K562 (cell line): ENCODE results near the gene CCNB1IP1. TPM values are rescaled to one million over a fixed set of nuclear protein-coding genes. Genes with fewer than 3 reads are reported as not detected.

ENCODE experiments used
- CTCFL ChIP-seq: IDR thresholded peaks from 2 replicates; pipeline ENCODE4 v1.6.1; 2011; ENCODE audit warnings: borderline replicate concordance, low read depth, mild to moderate bottlenecking, moderate library complexity, low read length; ENCODE audit not compliant: insufficient read depth, poor library complexity, severe bottlenecking
- RREB1 ChIP-seq: fragments of 250-450 bp; sonication (Bioruptor Pico); IDR thresholded peaks from 2 replicates; pipeline ENCODE4 v1.4.0; 2020
- SMARCC2 ChIP-seq: fragments of 450-650 bp; IDR thresholded peaks from 2 replicates; pipeline ENCODE4 v1.6.1; 2017; ENCODE audit warnings: antibody characterized with exemption, moderate library complexity, mild to moderate bottlenecking, low read depth
- polyA plus RNA-seq, 8 experiments: library from polyadenylated mRNA; depleted of rRNA in 4 of 8; stranded (reverse) in 5 of 8; unstranded in 3 of 8; fragments of >200 nt; fragmentation: Nextera tagmentation in 2 of 8; fragmentation: Illumina TruSeq in 1 of 8; extraction: Ambion mirVana in 2 of 8; extraction: Trizol in 1 of 8; gene quantifications; 2 replicates each; pipeline versions ENCODE4 v1.2.1 to v1.2.3, GENCODE V29; 2011 to 2014; ENCODE audit warnings: inconsistent platforms in 1 of 8, missing spikeins in 1 of 8
- total RNA-seq, 7 experiments: library from RNA; depleted of rRNA in 6 of 7; stranded (reverse); fragments of >200 nt in 6 of 7; fragmentation: Illumina TruSeq in 2 of 7; extraction: Trizol in 2 of 7; gene quantifications; 2 replicates each; pipeline versions ENCODE4 v1.2.1 to v1.2.3, GENCODE V29; 2011 to 2021; ENCODE audit warnings: low replicate concordance in 1 of 7
- TF ChIP-seq, protein P1 (sequence below): fragments of 200-400 bp; formaldehyde crosslinking; IDR thresholded peaks from 2 replicates; pipeline ENCODE4 v1.6.1; 2017; ENCODE audit warnings: mild to moderate bottlenecking, low read depth, low read length, moderate library complexity

The CCNB1IP1 gene
- total and polyA plus RNA-seq, 9 of the 15 experiments (the other 6 are each of a cell fraction or from before 2014, with no cell fraction given), result 51.8 to 152 (median 81.0) TPM

- TF ChIP-seq RREB1 (CRISPR knock-in tag) (no peak), SMARCC2 (no peak), CTCFL (no peak)
- TF ChIP-seq, protein P1, sequence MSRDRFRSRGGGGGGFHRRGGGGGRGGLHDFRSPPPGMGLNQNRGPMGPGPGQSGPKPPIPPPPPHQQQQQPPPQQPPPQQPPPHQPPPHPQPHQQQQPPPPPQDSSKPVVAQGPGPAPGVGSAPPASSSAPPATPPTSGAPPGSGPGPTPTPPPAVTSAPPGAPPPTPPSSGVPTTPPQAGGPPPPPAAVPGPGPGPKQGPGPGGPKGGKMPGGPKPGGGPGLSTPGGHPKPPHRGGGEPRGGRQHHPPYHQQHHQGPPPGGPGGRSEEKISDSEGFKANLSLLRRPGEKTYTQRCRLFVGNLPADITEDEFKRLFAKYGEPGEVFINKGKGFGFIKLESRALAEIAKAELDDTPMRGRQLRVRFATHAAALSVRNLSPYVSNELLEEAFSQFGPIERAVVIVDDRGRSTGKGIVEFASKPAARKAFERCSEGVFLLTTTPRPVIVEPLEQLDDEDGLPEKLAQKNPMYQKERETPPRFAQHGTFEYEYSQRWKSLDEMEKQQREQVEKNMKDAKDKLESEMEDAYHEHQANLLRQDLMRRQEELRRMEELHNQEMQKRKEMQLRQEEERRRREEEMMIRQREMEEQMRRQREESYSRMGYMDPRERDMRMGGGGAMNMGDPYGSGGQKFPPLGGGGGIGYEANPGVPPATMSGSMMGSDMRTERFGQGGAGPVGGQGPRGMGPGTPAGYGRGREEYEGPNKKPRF, result no peak
Observed at GRCh38 chr14:20329355-20329754, 3.7 kb downstream of the CCNB1IP1 start (continued).
